Measurements from ENCODE around the gene SYTL3. TPM values are rescaled to one million over a fixed set of nuclear protein-coding genes. Genes with fewer than 3 reads are reported as not detected.

The SYTL3 gene, protein sequence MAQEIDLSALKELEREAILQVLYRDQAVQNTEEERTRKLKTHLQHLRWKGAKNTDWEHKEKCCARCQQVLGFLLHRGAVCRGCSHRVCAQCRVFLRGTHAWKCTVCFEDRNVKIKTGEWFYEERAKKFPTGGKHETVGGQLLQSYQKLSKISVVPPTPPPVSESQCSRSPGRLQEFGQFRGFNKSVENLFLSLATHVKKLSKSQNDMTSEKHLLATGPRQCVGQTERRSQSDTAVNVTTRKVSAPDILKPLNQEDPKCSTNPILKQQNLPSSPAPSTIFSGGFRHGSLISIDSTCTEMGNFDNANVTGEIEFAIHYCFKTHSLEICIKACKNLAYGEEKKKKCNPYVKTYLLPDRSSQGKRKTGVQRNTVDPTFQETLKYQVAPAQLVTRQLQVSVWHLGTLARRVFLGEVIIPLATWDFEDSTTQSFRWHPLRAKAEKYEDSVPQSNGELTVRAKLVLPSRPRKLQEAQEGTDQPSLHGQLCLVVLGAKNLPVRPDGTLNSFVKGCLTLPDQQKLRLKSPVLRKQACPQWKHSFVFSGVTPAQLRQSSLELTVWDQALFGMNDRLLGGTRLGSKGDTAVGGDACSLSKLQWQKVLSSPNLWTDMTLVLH
- 0.42 and 0.99 TPM in 2 replicates for total RNA-seq (2021; fragmentation: NEBNext Ultra II Directional; extraction: Animal tissue kit (Norgen Biotek cat#: 25700))
- 0.27 and 0.28 TPM in 2 replicates for polyA plus RNA-seq (2011; rRNA removed)
- 0.35 TPM for polyA plus RNA-seq (2011; cell fraction: cytosol; rRNA removed)
- 0.19 TPM for polyA plus RNA-seq (2011; cell fraction: nucleus; rRNA removed)
- 0.29 to 0.46 TPM (median 0.34 TPM) in 4 replicates for polyA plus RNA-seq (2012, experiment 1 of 2)
- polyA plus RNA-seq (2012, experiment 2 of 2) = 0.34 TPM
- polyA plus RNA-seq (2013, experiment 1 of 2) = 0.20 TPM
- polyA plus RNA-seq (2013, experiment 2 of 2) = 0.24 TPM
- 0.22 and 0.35 TPM in 2 replicates for polyA minus RNA-seq (2011; rRNA and poly(A)+ RNA removed)
- polyA minus RNA-seq (2011; cell fraction: cytosol; rRNA and poly(A)+ RNA removed) = not detected
- 0.50 TPM for polyA minus RNA-seq (2011; cell fraction: nucleus; rRNA and poly(A)+ RNA removed)
- long read RNA-seq, experiment 1, partial matches to known transcripts = 1 of 2 reads
- long read RNA-seq, experiment 1, other reads (novel, unspliced or antisense) = 1 of 2 reads
- long read RNA-seq, experiment 2, partial matches to known transcripts = 0 of 1 reads
- long read RNA-seq, experiment 2, other reads (novel, unspliced or antisense) = 1 of 1 reads

DNA sequence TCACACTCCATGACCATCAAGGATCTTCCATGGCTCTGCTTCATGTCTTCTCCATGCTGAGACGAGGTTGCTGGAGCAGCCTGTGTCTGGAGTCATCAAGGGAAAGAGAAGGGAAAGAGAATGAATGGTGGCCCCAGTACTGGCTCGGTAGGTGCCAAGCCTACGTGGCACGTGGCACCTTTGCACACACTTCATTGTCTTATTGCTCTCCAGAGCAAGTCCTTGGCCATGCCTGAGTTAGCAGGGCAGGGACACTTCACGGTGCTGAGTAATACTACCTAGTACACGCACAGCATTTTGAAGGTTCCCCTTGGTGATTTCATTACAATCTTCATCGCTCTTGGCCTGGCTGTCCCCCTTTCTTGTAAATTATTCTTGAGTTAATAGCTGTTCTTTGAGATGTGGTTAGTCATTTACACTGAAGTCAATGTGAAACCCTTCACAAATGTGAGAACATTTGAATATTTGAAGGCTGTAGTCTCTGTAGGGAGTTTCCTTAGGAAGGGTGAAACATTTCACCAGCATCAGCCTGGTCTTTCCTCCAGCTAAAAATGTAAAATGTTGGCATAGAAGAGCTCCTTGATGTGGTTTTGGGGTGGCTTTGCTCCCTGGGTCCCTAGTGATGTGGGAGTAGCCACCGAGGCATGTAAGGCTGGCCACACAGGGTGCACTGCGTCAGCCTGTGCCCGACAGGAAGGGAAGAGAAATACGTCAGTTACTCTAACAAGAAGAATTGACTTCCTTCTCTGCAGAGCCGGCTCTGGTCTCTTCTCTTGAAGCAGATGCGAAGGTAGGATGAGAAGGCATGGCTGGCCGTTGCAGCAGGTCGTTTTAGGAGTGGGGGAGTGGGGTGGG is at the start of gene SYTL3:
SYTL3 (plus strand) TSS at position 766 of the 855 bp plus-strand sequence. CDS start 13,215 bp downstream, outside the sequence.
- Histone ChIP-seq H3K14ac (ENCODE audit: insufficient read length) (no peak within 1 kb of the TSS), H2BK12ac (ENCODE audit: low read depth, low read length) (no peak within 1 kb of the TSS), H3K23me2 (ENCODE audit: low read depth, low read length) (no peaks in the 10 kb centered on the region; the same call in 1 of the 2 replicates), H3K23ac (ENCODE audit: insufficient read length) (no peak within 1 kb of the TSS), H3K27ac (ENCODE audit: low read depth, low read length) (no peak within 1 kb of the TSS), H2BK15ac (ENCODE audit: low read length) (no peak within 1 kb of the TSS), H4K20me1 (replicated peaks in 1 of 2; ENCODE audit: control insufficient read depth in 1 of 2, insufficient read depth in 2 of 2, low read length in 2 of 2) (no peaks in the 10 kb centered on the region), H3K79me2 (ENCODE audit: control insufficient read depth in 1 of 2, insufficient read depth in 2 of 2, low read length in 2 of 2) (no peaks in the 10 kb centered on the region), H3K36me3 (ENCODE audit: control insufficient read depth in 2 of 4, insufficient read depth in 4 of 4, low read length in 3 of 4) (no peaks in the 10 kb centered on the region), H2BK5ac (ENCODE audit: low read depth, low read length) (no peak within 1 kb of the TSS), H3K56ac (replicated peaks; ENCODE audit: insufficient read length, low read depth, low read length) (no peak within 1 kb of the TSS), H2BK20ac (ENCODE audit: low read length) (no peak within 1 kb of the TSS), H3K4me3 (ENCODE audit: extremely low read depth in 1 of 4, insufficient read depth in 2 of 4, low read depth in 3 of 4, low read length in 4 of 4) (no peak within 1 kb of the TSS), H4K91ac (replicated peaks; ENCODE audit: insufficient read length, low read length) (no peak within 1 kb of the TSS), H2AFZ (ENCODE audit: low read length) (no peak within 1 kb of the TSS), H3K18ac (ENCODE audit: extremely low read depth, low read length) (no peak within 1 kb of the TSS), H2BK120ac (replicated peaks; ENCODE audit: low read depth, low read length) (no peak within 1 kb of the TSS), H4K5ac (ENCODE audit: insufficient read length, low read depth, low read length) (no peak within 1 kb of the TSS), H3K4ac (replicated peaks; ENCODE audit: insufficient read length, low read depth, low read length) (no peak within 1 kb of the TSS), H2AK5ac (ENCODE audit: low read depth, low read length) (no peak within 1 kb of the TSS), H3K9ac (replicated peaks in 1 of 4; ENCODE audit: extremely low read depth in 1 of 4, low read depth in 3 of 4, low read length in 3 of 4) (no peak within 1 kb of the TSS), H3K79me1 (ENCODE audit: low read depth, low read length) (no peaks in the 10 kb centered on the region), H4K8ac (ENCODE audit: extremely low read depth, insufficient read depth, low read length) (no peak within 1 kb of the TSS), H3K27me3 (replicated peaks in 1 of 4; ENCODE audit: control insufficient read depth in 3 of 4, extremely low read depth in 1 of 4, insufficient read depth in 3 of 4, low read length in 3 of 4) (peaks cover 0 to 4% (median 0%) of the 10 kb centered on the region in 4 experiments; a peak in 2 of 7 replicates), H3K4me1 (replicated peaks in 1 of 4; ENCODE audit: control insufficient read depth in 3 of 4, insufficient read depth in 4 of 4, low read length in 3 of 4) (peaks cover 0 to 4% (median 1%) of the 10 kb centered on the region in 4 experiments; a peak in 1 of 7 replicates), H3K9me3 (ENCODE audit: insufficient read depth in 2 of 2, low read depth in 1 of 2, low read length in 1 of 2) (no peaks in the 10 kb centered on the region), H3K4me2 (ENCODE audit: insufficient read depth in 1 of 2, low read depth in 2 of 2, low read length in 2 of 2) (no peak within 1 kb of the TSS)
- ChIA-PET POLR2A (ENCODE audit: partially characterized antibody) (interaction anchor here (0.6 kb wide), 1 partner anchor 66 kb away, joined by 4 read pairs; no protein-coding TSS in a partner anchor), CTCF (ENCODE audit: partially characterized antibody) (interaction anchor here (0.9 to 8.7 kb wide), 6 partner anchors 12 to 457 kb away, joined by 3 to 73 read pairs (median 4); no protein-coding TSS in a partner anchor)
- WGBS, 2 experiments (ENCODE audit: extremely low coverage in 1 of 2, insufficient coverage in 1 of 2, insufficient read length in 1 of 2, insufficient replicate concordance in 2 of 2, low coverage in 1 of 2, low lambda C conversion rate in 2 of 2, missing lambda C conversion rate in 1 of 2) = 87% methylated on average over 15 of the region's 15 CpGs; no CpG with 5 or more reads in 1 of the 2 experiments
- FAIRE-seq = no peak
- DNase-seq (ENCODE audit: low read depth in 1 of 2, low spot score in 2 of 2) = no peak
- no peak for TF ChIP-seq TEAD4 (IDR thresholded peaks at IDR 0.05; ENCODE audit: low read depth, low read length)
- TF ChIP-seq RBBP5 (IDR thresholded peaks at IDR 0.05; ENCODE audit: borderline replicate concordance, low read depth, low read length) = no peak
- no peak for TF ChIP-seq CREB1 (IDR thresholded peaks at IDR 0.05)
- TF ChIP-seq FOSL1 (IDR thresholded peaks at IDR 0.05; ENCODE audit: insufficient read depth, low read depth, low read length) = no peak
- TF ChIP-seq SAP30 (IDR thresholded peaks at IDR 0.05; ENCODE audit: insufficient read depth, insufficient replicate concordance, low read length) = no peak
- no peak for TF ChIP-seq BRCA1 (IDR thresholded peaks at IDR 0.05; ENCODE audit: low read depth, low read length)
- no peak for TF ChIP-seq ASH2L (IDR thresholded peaks at IDR 0.05; ENCODE audit: low read length)
